ENCODE measurements around the gene GNB1.

DNA sequence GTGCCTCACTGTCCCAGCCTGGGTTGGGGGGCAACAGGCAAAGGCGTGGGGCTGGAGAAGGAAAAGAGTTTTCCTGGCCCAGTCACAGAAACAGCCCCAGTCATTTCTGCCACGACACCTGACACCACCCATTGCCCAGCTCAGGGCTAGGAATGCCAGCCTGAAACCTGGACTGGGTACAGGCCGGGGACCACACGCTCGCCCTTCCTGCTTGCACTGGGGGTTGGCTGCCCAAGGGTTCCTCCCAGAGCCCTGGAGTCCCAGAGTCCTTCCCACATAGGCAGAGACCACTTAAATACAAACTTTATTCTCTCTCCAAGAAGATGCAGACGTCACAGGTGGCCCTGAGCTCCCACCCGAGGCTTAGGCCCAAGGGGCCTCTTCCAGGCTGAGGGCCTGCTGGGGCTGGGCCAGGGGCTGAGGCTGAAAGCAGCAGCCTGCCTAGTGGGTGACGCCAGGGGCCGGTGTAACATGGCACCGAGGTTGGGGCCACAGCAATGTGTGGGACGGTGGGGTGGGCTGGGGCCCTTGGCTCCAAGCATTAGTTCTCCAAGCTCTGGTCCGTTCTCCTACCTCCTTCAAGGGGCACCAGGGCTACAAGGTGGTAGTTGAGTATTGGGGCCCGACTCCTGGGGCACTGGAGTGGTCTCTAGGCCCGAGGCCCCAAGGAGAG is 26.6 kb upstream of the GNB1 start:
- TF ChIP-seq, protein P1, sequence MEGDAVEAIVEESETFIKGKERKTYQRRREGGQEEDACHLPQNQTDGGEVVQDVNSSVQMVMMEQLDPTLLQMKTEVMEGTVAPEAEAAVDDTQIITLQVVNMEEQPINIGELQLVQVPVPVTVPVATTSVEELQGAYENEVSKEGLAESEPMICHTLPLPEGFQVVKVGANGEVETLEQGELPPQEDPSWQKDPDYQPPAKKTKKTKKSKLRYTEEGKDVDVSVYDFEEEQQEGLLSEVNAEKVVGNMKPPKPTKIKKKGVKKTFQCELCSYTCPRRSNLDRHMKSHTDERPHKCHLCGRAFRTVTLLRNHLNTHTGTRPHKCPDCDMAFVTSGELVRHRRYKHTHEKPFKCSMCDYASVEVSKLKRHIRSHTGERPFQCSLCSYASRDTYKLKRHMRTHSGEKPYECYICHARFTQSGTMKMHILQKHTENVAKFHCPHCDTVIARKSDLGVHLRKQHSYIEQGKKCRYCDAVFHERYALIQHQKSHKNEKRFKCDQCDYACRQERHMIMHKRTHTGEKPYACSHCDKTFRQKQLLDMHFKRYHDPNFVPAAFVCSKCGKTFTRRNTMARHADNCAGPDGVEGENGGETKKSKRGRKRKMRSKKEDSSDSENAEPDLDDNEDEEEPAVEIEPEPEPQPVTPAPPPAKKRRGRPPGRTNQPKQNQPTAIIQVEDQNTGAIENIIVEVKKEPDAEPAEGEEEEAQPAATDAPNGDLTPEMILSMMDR (IDR thresholded peaks at IDR 0.05), result no peak
- TF ChIP-seq KAT7 (CRISPR knock-in tag; IDR thresholded peaks at IDR 0.05; ENCODE audit: borderline replicate concordance) (no peak), ESRRA (CRISPR knock-in tag; IDR thresholded peaks at IDR 0.05; ENCODE audit: borderline replicate concordance) (no peak), ZNF263 (CRISPR knock-in tag; IDR thresholded peaks at IDR 0.05; ENCODE audit: low read depth) (no peak), GTF2I (CRISPR knock-in tag; conservative IDR thresholded peaks at IDR 0.05) (no peak)

All from WTC11 (cell line).